IPS DF 6.9 (cell line): Measurements from ENCODE around the gene TMOD1.

Experiments
- DNase-seq: peaks from one replicate; pipeline ENCODE4 v3.0.0-alpha.2; 2013; ENCODE audit warnings: low read depth, low spot score
- H3K27ac ChIP-seq: one replicate; pipeline ENCODE4 v1.5.1; 2013; ENCODE audit warnings: low read length, control low read depth
- H3K27me3 ChIP-seq: 2 replicates; pipeline ENCODE4 v1.6.1; 2013; ENCODE audit warnings: mild to moderate bottlenecking, low read length; ENCODE audit not compliant: control insufficient read depth, insufficient read depth
- H3K36me3 ChIP-seq: 2 replicates; pipeline ENCODE4 v1.6.1; 2013; ENCODE audit warnings: low read length; ENCODE audit not compliant: control insufficient read depth, insufficient read depth
- H3K4me1 ChIP-seq: 2 replicates; pipeline ENCODE4 v1.6.1; 2013; ENCODE audit warnings: low read length; ENCODE audit not compliant: control insufficient read depth, insufficient read depth
- H3K4me3 ChIP-seq: 2 replicates; pipeline ENCODE4 v1.5.1; 2013; ENCODE audit warnings: mild to moderate bottlenecking, low read length
- H3K9me3 ChIP-seq: 2 replicates; pipeline ENCODE4 v1.6.1; 2013; ENCODE audit warnings: low read length, inconsistent platforms; ENCODE audit not compliant: control insufficient read depth, insufficient read depth
- WGBS: extraction: QIAGEN DNeasy Blood & Tissue Kit; methylation state at CpG from one replicate; pipeline ENCODE4 v1.1.7; 2013; ENCODE audit warnings: mixed read lengths, missing lambda C conversion rate; ENCODE audit not compliant: insufficient read length, insufficient coverage; 5-methylcytosine and 5-hydroxymethylcytosine counted together

TMOD1 gene

DNA sequence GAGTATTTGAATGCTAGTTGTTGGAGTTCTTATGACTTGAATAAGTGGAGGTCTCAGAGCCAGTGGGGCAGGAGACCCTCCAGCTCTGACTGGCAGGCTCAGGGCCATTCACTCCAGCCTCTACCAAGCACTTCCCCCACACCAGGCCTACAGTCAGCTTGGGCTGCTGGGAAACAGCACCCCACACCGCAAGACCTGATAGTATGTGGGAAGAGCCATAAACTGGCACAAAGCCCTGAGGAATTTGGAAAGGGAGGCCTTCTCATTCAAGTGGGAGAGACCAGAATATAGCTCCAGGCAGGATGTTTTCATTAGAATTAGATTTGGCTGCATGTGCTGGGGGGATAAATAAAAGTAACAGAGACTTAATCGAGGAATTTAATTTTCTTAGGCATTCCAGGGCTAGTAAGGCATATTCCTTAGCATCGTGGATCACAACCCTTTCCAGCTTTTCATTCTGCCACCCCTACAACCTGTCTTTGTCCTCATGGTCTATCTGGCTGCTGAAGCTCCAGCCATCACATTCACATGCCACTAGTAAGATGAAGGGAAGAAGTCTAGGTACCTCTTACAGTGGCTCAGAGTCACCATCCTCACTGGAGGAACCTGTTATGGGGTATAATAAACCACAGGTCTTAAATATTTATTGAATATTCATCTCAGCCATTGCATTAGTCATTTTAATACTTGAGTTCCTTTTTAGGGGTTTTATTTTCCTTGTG lies 47.5 kb downstream of the TMOD1 start:
- no peaks in the 10 kb centered on the region for H3K4me1 ChIP-seq
- WGBS = no CpG with 5 or more reads among the region's 3 CpGs
- no peak for DNase-seq
- H3K36me3 ChIP-seq = no peaks in the 10 kb centered on the region
- H3K9me3 ChIP-seq = no peaks in the 10 kb centered on the region
- H3K27me3 ChIP-seq = no peaks in the 10 kb centered on the region
- no peak overlapping the region for H3K27ac ChIP-seq
- H3K4me3 ChIP-seq = no peak overlapping the region

DNA sequence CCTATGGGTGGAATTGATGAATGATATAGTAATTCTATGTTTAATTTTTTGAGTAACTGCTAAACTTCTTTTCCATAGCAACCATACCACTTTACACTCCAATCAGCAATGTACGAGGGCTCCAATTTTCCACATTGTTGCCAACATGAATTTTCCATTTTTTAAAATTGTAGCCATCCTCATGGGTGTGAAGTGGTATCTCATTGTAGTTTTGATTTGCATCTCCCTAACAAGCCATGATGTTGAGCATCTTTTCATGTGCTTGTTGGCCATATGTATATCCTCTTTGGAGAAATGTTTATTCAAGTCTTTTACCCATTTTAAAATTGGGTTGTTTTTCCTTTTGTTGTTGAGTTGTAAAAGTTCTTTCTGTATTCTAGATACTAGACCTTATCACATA lies 48.9 kb downstream of the TMOD1 start:
- no CpG with 5 or more reads among the region's 1 CpG for WGBS
- no peak overlapping the region for H3K27ac ChIP-seq
- no peak overlapping the region for H3K4me3 ChIP-seq
- H3K4me1 ChIP-seq = no peaks in the 10 kb centered on the region
- H3K36me3 ChIP-seq = no peaks in the 10 kb centered on the region
- no peaks in the 10 kb centered on the region for H3K27me3 ChIP-seq
- no peak for DNase-seq
- H3K9me3 ChIP-seq = no peaks in the 10 kb centered on the region

DNA sequence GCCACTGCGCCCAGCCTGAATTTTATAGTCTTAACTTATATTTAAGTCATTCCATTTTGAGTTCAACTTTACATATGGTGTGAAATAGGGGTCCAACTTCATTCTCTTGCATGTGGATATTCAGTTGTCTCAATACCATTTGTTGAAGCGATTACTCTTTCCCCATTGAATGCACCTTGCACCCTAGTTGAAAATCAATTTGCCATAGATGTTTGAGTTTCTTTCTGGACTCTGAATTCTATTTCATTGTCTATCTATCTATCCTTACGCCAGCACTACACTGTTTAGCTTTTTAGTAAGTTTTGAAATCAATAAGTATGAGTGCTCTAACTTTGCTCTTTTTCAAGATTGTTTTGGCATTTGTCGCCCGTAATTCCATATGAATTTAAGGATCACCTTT lies 49.8 kb downstream of the TMOD1 start:
- Histone ChIP-seq H3K27me3 (no peaks in the 10 kb centered on the region), H3K4me3 (no peak overlapping the region), H3K9me3 (no peaks in the 10 kb centered on the region), H3K27ac (no peak overlapping the region), H3K4me1 (no peaks in the 10 kb centered on the region), H3K36me3 (no peaks in the 10 kb centered on the region)
- no peak for DNase-seq
- no CpG with 5 or more reads among the region's 5 CpGs for WGBS

DNA sequence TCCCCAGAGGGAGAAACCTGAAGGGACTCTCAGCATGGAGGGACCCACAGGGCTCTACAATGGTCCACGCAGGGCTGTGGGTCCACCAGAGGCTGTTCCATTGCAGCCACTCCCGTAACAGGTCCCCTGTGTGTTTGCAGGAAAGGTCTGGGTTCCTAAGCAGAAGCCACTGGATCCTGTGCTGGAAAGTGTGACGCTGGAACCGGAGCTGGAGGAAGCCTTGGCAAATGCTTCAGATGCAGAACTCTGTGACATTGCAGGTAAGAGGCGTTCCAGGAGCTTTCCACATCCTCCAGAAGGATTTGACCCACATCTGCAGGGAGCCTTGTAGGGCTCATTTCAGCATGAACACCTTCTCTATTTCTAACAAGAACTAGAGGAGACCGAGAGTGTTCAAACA lies 51.7 kb downstream of the TMOD1 start:
- no peaks in the 10 kb centered on the region for H3K9me3 ChIP-seq
- peaks cover 2% of the 10 kb centered on the region; the same call in 1 of the 2 replicates for H3K4me1 ChIP-seq
- DNase-seq = no peak
- no peak overlapping the region for H3K27ac ChIP-seq
- no peaks in the 10 kb centered on the region for H3K36me3 ChIP-seq
- no peaks in the 10 kb centered on the region for H3K27me3 ChIP-seq
- no CpG with 5 or more reads among the region's 6 CpGs for WGBS
- no peak overlapping the region for H3K4me3 ChIP-seq

DNA sequence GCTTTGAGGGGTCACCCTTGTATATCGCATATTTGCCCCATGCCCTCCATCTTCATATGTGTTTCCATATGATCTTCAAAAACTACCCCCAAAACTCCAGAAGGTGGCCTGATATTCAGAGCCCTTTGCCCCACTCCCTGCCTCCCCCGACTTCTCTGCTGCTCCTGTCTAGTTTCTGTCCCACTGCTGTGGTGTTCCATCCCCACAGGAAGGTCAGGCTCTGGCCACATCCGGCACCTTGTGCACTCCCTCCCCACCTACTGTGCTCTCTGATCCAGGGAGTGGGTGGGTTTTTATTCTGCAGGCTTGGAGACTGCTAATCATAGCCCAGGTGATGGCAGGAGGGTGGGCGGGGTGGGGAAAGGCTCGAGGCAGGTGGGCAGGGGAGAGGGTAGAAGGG lies 52.4 kb downstream of the TMOD1 start:
- no CpG with 5 or more reads among the region's 5 CpGs for WGBS
- no peaks in the 10 kb centered on the region for H3K36me3 ChIP-seq
- no peak overlapping the region for H3K4me3 ChIP-seq
- no peak overlapping the region for H3K27ac ChIP-seq
- no peaks in the 10 kb centered on the region for H3K27me3 ChIP-seq
- peaks cover 2% of the 10 kb centered on the region; the same call in 1 of the 2 replicates for H3K4me1 ChIP-seq
- no peak for DNase-seq
- H3K9me3 ChIP-seq = no peaks in the 10 kb centered on the region

DNA sequence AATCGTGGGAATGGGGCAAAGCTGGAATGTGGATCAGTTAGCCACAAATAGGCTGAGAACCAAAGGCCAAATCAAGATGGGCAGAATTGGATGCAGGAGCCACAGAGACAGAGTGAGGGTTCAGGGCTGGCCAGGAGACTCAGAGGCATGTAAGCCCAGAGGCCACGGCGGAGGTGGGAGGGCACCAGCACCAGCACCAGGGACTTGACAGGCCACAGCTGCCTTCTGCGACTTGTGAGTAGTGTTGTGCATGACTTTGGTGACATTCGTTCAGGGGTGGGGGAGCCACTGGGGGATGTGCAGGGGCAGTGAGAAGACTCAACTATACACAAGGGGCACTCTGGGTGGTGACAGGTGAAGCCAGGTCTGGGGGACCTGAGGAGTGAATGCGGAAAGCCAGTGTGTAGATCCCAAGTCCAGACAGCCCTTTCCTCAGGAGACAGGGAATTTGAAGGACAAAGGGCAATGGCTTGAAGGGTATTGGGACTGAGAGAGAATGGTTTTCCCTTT lies 53.2 kb downstream of the TMOD1 start:
- Histone ChIP-seq H3K27me3 (no peaks in the 10 kb centered on the region), H3K27ac (no peak overlapping the region), H3K4me1 (peaks cover 2% of the 10 kb centered on the region; the same call in 1 of the 2 replicates), H3K4me3 (no peak overlapping the region), H3K9me3 (no peaks in the 10 kb centered on the region), H3K36me3 (no peaks in the 10 kb centered on the region)
- DNase-seq = no peak
- WGBS = no CpG with 5 or more reads among the region's 6 CpGs

DNA sequence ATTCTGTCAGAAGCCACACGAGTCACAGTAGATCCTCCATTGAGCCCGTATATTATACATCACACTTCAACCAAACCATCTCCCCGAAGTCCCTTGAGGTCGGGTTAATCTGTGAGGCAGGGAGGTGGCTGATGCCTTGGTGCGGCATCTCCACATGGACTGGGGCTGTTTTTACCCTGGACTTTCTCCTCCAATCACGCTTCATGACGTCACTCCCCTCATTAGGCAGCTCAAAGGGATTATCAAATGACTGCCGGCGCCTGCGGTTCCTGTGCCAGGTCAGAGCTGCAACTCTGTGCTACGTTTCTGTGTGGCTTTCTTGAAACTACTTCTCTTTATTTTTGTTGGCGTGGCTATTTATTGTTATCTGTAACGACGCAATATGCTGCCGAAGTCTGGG lies 53.7 kb downstream of the TMOD1 start:
- no peak overlapping the region for H3K27ac ChIP-seq
- no CpG with 5 or more reads among the region's 15 CpGs for WGBS
- H3K27me3 ChIP-seq = no peaks in the 10 kb centered on the region
- no peaks in the 10 kb centered on the region for H3K36me3 ChIP-seq
- H3K4me1 ChIP-seq = peaks cover 2% of the 10 kb centered on the region; the same call in 1 of the 2 replicates
- H3K9me3 ChIP-seq = no peaks in the 10 kb centered on the region
- DNase-seq = no peak
- no peak overlapping the region for H3K4me3 ChIP-seq

DNA sequence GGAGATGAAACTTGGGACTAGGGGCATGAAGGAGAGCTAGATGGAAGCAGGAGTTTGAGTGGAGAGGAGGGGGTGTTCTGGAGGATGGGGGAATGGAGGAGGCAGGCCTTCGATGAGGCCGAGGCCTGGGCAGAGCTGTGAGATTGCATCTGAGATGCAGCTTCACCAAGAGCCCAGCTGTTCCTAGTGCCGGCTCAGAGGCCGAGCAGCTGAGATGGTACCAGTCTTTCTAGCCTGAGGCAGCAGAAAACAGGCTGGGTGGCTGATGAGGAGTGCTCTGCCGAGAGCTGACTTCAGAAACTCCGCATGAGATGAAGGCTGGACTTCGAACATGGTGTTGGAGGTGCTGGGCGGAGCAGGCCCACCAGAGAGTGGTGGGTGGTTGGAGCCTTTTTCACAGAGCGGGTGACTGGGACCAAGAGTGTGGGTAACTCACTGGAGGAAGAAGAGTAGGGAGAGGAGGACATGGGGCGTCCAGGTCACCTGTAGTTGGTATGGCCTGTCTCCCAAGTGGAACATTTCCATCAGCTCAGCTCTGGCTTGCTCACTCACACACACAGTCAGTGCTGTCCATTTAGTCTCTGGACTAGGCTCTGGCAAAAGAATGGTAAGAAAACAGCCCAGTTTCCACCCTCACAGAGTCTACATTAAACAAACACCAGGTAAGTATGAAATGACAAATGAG lies 54.7 kb downstream of the TMOD1 start:
- H3K4me1 ChIP-seq = peaks cover 2% of the 10 kb centered on the region; the same call in 1 of the 2 replicates
- no peak for DNase-seq
- H3K9me3 ChIP-seq = no peaks in the 10 kb centered on the region
- no peaks in the 10 kb centered on the region for H3K36me3 ChIP-seq
- no peak overlapping the region for H3K27ac ChIP-seq
- no CpG with 5 or more reads among the region's 10 CpGs for WGBS
- H3K4me3 ChIP-seq = no peak overlapping the region
- no peaks in the 10 kb centered on the region for H3K27me3 ChIP-seq

DNA sequence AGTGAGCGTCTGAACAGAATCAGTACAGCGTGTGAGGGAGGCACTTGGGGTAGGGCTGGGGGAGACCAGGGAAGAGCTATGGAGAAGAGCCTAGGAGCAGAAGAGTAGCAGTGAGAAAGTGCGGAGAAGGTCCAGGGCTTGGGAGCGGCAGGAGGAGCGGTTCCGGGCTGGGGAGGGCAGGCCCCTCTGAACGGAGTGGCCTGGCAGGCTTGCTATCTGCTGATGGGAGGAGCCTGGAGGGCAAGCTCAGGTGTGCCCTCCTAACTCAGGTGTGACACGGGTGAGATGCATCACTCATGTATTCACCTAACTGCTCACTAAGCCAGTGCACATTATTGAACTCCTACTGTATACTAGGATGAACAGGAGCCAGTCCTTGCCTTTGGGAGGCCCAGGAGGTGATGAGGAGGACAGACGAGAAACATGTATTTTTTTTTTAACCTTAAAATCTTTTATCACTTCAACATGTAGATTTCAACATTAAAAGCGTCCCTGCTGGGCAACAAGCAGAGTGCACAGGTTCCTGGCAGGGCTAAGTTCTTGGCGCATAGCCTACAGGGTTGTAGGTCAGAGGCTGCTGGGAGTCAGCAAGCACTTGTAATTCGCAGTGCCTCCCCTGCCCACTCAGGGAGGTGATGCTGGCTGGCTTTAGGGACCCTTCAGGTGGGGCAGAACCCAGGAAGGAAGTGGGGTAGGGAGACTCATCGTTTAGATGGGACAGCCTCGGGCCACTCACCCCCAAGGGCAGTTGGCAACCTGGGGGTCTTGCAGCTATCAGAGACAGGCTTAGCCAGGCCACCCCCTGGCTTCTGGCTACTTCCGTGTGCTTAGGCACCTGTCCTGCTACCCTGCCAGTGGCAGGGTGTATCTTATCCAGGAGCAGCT lies 55.5 kb downstream of the TMOD1 start:
- H3K4me3 ChIP-seq = no peak overlapping the region
- peaks cover 2% of the 10 kb centered on the region; the same call in 1 of the 2 replicates for H3K4me1 ChIP-seq
- H3K36me3 ChIP-seq = no peaks in the 10 kb centered on the region
- H3K9me3 ChIP-seq = no peaks in the 10 kb centered on the region
- H3K27ac ChIP-seq = no peak overlapping the region
- no CpG with 5 or more reads among the region's 15 CpGs for WGBS
- no peaks in the 10 kb centered on the region for H3K27me3 ChIP-seq
- DNase-seq = no peak

DNA sequence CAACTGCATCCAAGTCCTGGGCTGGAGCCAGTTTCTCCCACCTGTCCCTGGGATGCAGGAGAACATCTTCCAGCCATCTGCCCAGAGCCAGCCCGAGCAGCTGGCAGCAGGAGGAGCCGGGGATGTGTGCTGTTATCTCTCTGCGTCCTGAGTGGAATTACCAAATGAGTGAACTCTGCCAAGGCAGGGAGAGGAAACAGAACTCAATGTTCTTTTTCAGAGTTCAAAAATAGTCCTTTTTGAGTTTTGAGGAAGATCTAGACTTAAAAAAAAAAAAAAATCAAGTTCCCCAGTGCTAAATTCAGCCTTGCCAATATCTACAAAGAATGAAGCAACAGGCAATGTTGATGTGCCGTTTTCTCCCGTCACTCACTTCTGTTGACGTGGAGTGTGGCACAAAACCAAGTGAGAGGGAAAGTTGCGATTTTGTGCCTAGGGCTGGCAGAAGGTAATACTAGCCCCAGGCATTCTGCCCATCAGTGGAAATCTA lies 56.2 kb downstream of the TMOD1 start:
- Histone ChIP-seq H3K27me3 (no peaks in the 10 kb centered on the region), H3K4me1 (peaks cover 2% of the 10 kb centered on the region; the same call in 1 of the 2 replicates), H3K9me3 (no peaks in the 10 kb centered on the region), H3K27ac (no peak overlapping the region), H3K36me3 (no peaks in the 10 kb centered on the region), H3K4me3 (no peak overlapping the region)
- no peak for DNase-seq
- WGBS = no CpG with 5 or more reads among the region's 7 CpGs
